Fibroblast of the aortic adventitia (primary cell): ENCODE measurements around the gene SLC8B1. TPM values are rescaled to one million over a fixed set of nuclear protein-coding genes. Genes with fewer than 3 reads are reported as not detected.

Experiments used
- DNase-seq: peaks from one replicate; pipeline ENCODE4 v3.0.0-alpha.2; 2010; ENCODE audit warnings: low read depth
- H3K4me3 ChIP-seq: 2 replicates; pipeline ENCODE4 v1.5.1; 2011; ENCODE audit warnings: low read depth, mild to moderate bottlenecking, control low read depth, low read length, moderate library complexity
- total RNA-seq: library from RNA; depleted of rRNA; stranded (reverse); fragments of >200 nt; gene quantifications from 2 replicates; pipeline ENCODE4 v1.2.3, GENCODE V29; 2012; ENCODE audit warnings: low replicate concordance
- TF ChIP-seq, protein P1 (sequence below): IDR thresholded peaks from 2 replicates; pipeline ENCODE4 v1.5.1; 2011; ENCODE audit warnings: mild to moderate bottlenecking, low read length, control low read depth, inconsistent platforms; ENCODE audit not compliant: insufficient read depth

Gene SLC8B1
- total RNA-seq, 1 donor = 11.5 TPM

DNA sequence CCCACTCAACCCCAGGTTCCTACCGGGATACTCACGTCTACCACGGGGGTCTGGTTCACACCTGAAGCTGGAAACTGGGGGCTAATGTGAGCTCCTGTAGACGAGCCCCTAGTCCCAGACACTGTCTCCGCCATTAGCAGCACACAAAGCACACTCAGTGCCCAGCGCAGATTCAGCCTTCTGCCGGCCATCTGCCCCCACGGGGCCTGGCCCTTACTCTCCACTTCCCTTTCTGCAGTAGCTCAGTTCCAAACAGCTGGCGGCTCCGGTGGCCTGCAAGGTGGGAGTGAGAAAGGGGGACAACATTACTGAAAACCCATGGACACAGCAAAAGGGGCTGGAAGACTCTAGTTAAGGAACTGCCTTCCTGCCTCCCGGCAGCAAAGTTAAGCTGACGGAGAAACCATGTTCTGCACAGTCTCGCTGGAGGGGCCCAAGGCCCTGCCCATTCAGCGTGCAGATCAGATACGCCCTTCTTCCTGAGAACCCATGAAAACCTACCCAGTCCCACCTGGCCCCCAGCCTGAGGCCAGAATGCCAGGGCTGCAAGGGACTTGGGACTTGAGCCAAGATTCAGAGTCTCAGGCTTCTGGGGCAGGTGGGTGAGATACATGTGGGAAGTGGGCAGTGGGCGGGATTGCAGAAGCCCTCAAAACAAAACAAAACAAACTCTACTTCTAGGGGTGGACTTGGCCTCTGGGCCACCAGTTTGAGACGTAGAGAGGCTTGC is 2.1 kb downstream of the SLC8B1 start:
- no peak overlapping the region for H3K4me3 ChIP-seq
- TF ChIP-seq, protein P1, sequence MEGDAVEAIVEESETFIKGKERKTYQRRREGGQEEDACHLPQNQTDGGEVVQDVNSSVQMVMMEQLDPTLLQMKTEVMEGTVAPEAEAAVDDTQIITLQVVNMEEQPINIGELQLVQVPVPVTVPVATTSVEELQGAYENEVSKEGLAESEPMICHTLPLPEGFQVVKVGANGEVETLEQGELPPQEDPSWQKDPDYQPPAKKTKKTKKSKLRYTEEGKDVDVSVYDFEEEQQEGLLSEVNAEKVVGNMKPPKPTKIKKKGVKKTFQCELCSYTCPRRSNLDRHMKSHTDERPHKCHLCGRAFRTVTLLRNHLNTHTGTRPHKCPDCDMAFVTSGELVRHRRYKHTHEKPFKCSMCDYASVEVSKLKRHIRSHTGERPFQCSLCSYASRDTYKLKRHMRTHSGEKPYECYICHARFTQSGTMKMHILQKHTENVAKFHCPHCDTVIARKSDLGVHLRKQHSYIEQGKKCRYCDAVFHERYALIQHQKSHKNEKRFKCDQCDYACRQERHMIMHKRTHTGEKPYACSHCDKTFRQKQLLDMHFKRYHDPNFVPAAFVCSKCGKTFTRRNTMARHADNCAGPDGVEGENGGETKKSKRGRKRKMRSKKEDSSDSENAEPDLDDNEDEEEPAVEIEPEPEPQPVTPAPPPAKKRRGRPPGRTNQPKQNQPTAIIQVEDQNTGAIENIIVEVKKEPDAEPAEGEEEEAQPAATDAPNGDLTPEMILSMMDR = no peak
- no peak for DNase-seq

DNA sequence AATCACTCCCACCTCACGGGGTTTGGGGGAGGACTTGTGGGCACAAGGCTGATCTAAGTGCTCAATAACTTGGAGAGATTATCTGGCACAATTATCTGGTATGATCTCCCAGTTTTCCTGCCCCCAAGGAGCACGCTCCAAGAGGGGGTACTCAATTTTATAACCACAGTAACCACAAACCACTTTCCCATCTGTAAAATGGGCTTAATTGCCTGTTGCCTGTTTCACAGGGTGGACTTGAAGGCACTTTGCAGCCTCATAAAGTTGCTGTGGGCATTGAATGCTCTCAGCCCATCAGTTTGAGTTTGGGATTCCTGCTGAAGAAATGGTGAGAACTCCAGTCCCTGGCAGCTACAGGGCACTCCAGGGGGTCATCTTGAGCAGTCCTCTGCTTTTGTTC is 4.4 kb downstream of the SLC8B1 start:
- TF ChIP-seq, protein P1 = no peak
- no peak for DNase-seq
- no peak overlapping the region for H3K4me3 ChIP-seq

DNA sequence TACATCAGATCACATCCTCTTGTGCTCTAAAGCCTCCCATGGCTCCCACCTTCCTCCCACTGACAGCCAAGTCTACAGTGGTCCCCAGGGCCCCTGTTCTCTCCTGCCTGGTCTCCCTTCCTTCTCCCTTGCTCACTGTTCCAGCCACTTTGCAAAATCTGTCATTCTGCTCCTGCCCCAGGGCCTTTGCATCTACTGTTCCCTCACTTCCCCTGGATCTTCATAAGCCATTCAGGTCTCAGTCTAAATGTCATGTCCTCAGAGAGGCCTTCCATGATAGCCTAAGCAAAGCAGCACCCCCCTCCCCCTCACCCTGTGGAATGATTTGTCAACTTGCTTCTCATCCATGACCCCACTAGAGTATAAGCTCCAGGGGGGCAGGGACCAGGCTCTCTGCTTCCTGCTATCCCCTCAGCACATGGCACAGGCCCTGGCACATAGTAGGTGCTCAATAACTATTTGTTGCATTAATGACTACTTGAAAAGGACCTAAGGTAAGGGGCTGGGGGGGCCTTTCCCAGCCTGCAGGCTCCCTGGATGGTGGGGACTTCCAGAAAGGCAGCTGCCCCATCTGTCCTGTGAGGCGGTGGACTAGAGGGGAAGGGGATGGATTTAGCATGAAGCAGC is 5.0 kb downstream of the SLC8B1 start:
- TF ChIP-seq, protein P1 = no peak
- no peak for DNase-seq
- H3K4me3 ChIP-seq = no peak overlapping the region

DNA sequence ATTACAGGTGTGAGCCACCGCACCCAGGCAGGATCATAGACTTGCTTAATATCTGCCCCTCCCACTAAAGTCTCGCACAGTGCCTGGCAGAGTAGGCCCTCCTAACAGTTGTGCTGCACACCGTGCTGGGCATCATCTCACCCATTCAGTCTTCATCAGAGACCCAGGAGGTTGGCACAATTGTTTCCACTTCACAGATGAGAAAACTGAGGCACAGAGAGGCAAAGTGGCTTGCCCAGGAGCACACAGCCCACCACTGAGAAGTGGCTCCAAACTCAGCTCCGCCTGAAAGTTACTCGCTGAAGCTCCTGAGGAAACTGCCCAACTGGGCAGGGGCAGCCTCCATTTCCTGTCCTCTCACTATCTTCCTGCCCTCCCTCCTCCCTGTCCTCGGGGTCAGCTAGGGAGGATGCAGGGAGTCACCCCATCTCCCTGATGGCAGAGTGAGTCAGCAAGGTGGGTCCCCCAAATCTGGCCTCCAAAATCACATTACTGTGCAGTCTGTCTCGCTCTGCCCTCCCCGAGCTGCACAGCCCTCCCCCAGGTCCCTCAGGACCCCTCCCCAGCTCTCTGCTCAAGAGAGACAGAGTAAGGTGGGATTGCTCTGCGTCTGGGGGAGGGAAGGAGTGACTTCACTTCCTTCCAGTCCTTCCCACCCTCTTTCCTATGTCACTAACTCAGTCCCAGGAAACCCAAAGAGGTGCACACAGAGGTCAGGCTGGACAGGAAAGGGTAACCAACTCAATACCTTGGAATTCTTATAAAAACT is 5.7 kb downstream of the SLC8B1 start:
- peak; percentile 25 for DNase-seq

DNA sequence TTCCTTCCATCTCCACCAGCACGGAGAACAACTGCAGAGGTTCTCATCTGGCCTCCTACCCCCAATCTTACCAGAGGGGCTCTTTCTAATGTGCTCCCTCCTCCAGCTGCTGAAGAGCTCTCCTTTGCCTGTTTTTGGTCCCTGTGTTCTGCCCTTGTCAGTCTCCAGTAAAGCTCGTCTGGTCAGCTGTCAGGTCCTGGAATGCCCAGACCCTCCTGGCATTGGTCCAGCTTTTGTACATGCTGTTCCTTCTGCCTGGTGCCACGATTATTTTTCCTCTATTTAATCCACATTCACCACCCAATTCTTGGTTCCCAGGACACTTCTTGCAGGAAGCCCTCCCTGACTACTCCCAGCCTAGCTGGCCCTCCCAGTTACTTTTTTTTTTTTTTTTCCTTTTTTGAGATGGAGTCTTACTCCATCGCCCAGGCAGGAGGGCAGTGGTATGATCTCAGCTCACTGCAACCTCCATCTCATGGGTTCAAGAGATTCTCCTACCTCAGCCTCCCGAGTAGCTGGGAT is 6.5 kb downstream of the SLC8B1 start:
- TF ChIP-seq, protein P1 = no peak
- DNase-seq = no peak

More for the DNA sequence above, 5.7 kb downstream of the SLC8B1 start:
- TF ChIP-seq, protein P1 = no peak
- no peak overlapping the region for H3K4me3 ChIP-seq

DNA sequence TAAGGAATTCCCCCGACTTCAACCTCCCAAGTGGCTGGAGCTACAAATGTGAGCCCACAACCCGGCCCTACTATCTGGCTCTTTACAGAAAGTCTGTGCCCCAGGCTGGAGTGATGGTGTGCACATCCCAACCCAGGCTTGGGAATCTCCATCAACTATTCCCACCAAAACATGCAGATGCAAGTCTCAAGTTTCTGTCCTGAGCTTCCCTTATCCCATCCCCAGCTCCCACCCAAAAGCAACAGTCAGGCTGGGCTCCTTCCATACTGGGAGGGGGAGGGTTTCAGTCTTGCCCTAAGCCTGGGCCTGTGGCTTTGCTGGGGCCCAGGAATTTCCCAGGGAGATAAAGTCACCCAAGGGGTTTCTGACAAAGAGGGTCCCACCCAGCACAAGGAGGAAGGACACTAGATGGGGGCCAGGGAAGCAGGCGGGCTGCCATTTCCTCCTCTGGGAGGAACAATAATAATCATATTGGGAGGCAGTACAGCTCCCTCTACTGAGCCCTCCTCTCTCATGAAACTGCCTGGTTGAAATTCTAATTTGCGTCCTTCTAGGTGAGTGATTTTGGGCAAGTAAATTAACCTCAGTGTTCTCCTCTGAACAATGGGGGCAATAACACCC is 8.0 kb downstream of the SLC8B1 start:
- no peak overlapping the region for H3K4me3 ChIP-seq
- TF ChIP-seq, protein P1 = peak; percentile 44
- peak; percentile 65 for DNase-seq

More for the DNA sequence above, 6.5 kb downstream of the SLC8B1 start:
- H3K4me3 ChIP-seq = no peak overlapping the region
